Ovary (tissue), 9 donors: ENCODE data around the gene SOX18. TPM values are rescaled to one million over a fixed set of nuclear protein-coding genes. Genes with fewer than 3 reads are reported as not detected.

Experiments
- DNase-seq, 5 donors: peaks; one replicate each; pipeline ENCODE4 v3.0.0-alpha.2; 2019 to 2020
- H3K27ac ChIP-seq, 2 donors: fragments of 200-600 bp; one replicate each; pipeline versions ENCODE4 v1.5.1 to v1.8.0; 2019 to 2022
- H3K27me3 ChIP-seq: fragments of 200-600 bp; one replicate; pipeline ENCODE4 v1.8.0; 2022
- H3K36me3 ChIP-seq: fragments of 200-600 bp; sonication (generic); one replicate; pipeline ENCODE4 v1.5.1; 2019
- H3K4me1 ChIP-seq: one replicate; pipeline ENCODE4 v1.8.1; 2013; ENCODE audit warnings: mild to moderate bottlenecking, moderate library complexity; ENCODE audit not compliant: insufficient read depth
- H3K4me3 ChIP-seq: fragments of 200-600 bp; sonication (generic); one replicate; pipeline ENCODE4 v1.5.1; 2017
- H3K9me3 ChIP-seq, 2 donors: fragments of 200-600 bp in 1 of 2; sonication (generic) in 1 of 2; one replicate each; pipeline versions ENCODE4 v1.5.1 to v1.8.1; 2013 to 2019; ENCODE audit warnings: mild to moderate bottlenecking in 1 of 2, moderate library complexity in 1 of 2
- CTCF ChIP-seq, 3 donors: fragments of 450-650 bp in 2 of 3; fragments of 200-600 bp in 1 of 3; IDR thresholded peaks; one replicate each; pipeline versions ENCODE4 v1.5.1 to v1.8.0; 2016 to 2022; ENCODE audit warnings: antibody characterized with exemption in 3 of 3, mild to moderate bottlenecking in 1 of 3
- EP300 ChIP-seq: sonication (generic); formaldehyde crosslinking; IDR thresholded peaks from one replicate; pipeline ENCODE4 v1.6.1; 2017; ENCODE audit warnings: antibody characterized with exemption
- POLR2A ChIP-seq: fragments of 450-650 bp; IDR thresholded peaks from one replicate; pipeline ENCODE4 v1.6.1; 2017; ENCODE audit warnings: antibody characterized with exemption, mild to moderate bottlenecking, moderate library complexity
- WGBS, 3 donors: extraction: QIAGEN DNeasy Blood & Tissue Kit in 1 of 3; methylation state at CpG; one replicate each; pipeline versions ENCODE4 v1.1.5 to v1.1.7; 2013 to 2017; 5-methylcytosine and 5-hydroxymethylcytosine counted together
- intact Hi-C, 4 donors: fragments of 100-400 bp; cut with DNase I; formaldehyde crosslinking; loops; one replicate each; pipeline versions ENCODE4 v1.11.0 to v1.15.1; 2022 to 2023
- polyA plus RNA-seq, 2 donors: library from polyadenylated mRNA; stranded (reverse); fragments of 200-250 nt in 1 of 2; fragments of 350-450 nt in 1 of 2; fragmentation: Illumina TruSeq in 1 of 2; extraction: RNeasy Lipid Tissue Mini Kit (QIAGEN cat#74804) in 1 of 2; gene quantifications; one replicate each; pipeline ENCODE4 v1.2.3, GENCODE V29; 2013 to 2014
- total RNA-seq, 7 donors: library from RNA; depleted of rRNA in 2 of 7; stranded (reverse); fragments of >200 nt in 2 of 7; fragmentation: NEBNext Ultra II Directional in 3 of 7; extraction: Animal tissue kit (Norgen Biotek cat#: 25700) in 3 of 7; gene quantifications; one replicate each; pipeline versions ENCODE4 v1.1.0 to v1.2.4, GENCODE V29; 2016 to 2023
- donor health status: DM: no; HTN: no; CAD: no; lungs with moderate emphysema.
- donor health status: DM: no; HTN: no; CAD: no.
- donor health status: Bipolar disorder and iron deficiency.
- donor health status: DM: yes; HTN: yes; CAD: no.
- donor health status: DM: no; HTN: no; CAD: no.
- donor health status: DM: yes; HTN: yes; CAD: no.

SOX18 gene
- total and polyA plus RNA-seq, 9 donors, result 2.0 to 63.8 (median 12.8) TPM

- WGBS, 3 donors, result 91 to 94% (median 93%) methylated on average over 29 to 38 of the region's 38 CpGs
- no peak for DNase-seq
- H3K9me3 ChIP-seq, result no peaks in the 10 kb centered on the region
- no peaks in the 10 kb centered on the region for H3K27me3 ChIP-seq
- intact Hi-C loops, result loop anchor here in 1 of 4 donors (10.0 kb wide), 1 partner anchor 85 kb away; no protein-coding TSS in a partner anchor
- H3K27ac ChIP-seq, result no peak overlapping the region
- TF ChIP-seq EP300 (no peak), POLR2A (no peak), CTCF (IDR thresholded peaks at IDR 0.05) (no peak)
- no peak overlapping the region for H3K4me3 ChIP-seq
- no peaks in the 10 kb centered on the region for H3K36me3 ChIP-seq
- peaks cover 3% of the 10 kb centered on the region for H3K4me1 ChIP-seq
Observed at GRCh38 chr20:64029293-64030117, 19.9 kb downstream of the SOX18 start.

GRCh38 chr20:64027981-64028685 is 21.3 kb downstream of the SOX18 start:
- WGBS, 3 donors, result 85 to 91% (median 87%) methylated on average over 24 of the region's 24 CpGs
- H3K4me1 ChIP-seq, result no peaks in the 10 kb centered on the region
- H3K4me3 ChIP-seq, result no peak overlapping the region
- H3K36me3 ChIP-seq, result no peaks in the 10 kb centered on the region
- no peak overlapping the region for H3K27ac ChIP-seq
- H3K27me3 ChIP-seq, result no peaks in the 10 kb centered on the region
- DNase-seq, result no peak
- no peak for TF ChIP-seq EP300
- no peak for TF ChIP-seq CTCF (IDR thresholded peaks at IDR 0.05)
- TF ChIP-seq POLR2A, result no peak
- H3K9me3 ChIP-seq, result no peaks in the 10 kb centered on the region
- intact Hi-C loops, result no loop called here

GRCh38 chr20:64025826-64026412 is 23.5 kb downstream of the SOX18 start:
- Histone ChIP-seq H3K4me3 (no peak overlapping the region), H3K27ac (no peak overlapping the region), H3K9me3 (no peaks in the 10 kb centered on the region), H3K36me3 (no peaks in the 10 kb centered on the region), H3K27me3 (no peaks in the 10 kb centered on the region), H3K4me1 (no peaks in the 10 kb centered on the region)
- TF ChIP-seq POLR2A (no peak), CTCF (IDR thresholded peaks at IDR 0.05) (no peak), EP300 (no peak)
- intact Hi-C loops, result no loop called here
- 92 to 93% (median 92%) methylated on average over 29 of the region's 29 CpGs for WGBS, 3 donors
- DNase-seq, result no peak

GRCh38 chr20:64025101-64025825 is 24.2 kb downstream of the SOX18 start:
- no peak for TF ChIP-seq EP300
- no peak for TF ChIP-seq POLR2A
- TF ChIP-seq CTCF (IDR thresholded peaks at IDR 0.05), result no peak
- no peak for DNase-seq
- Histone ChIP-seq H3K27me3 (no peaks in the 10 kb centered on the region), H3K9me3 (no peaks in the 10 kb centered on the region), H3K4me1 (no peaks in the 10 kb centered on the region), H3K36me3 (no peaks in the 10 kb centered on the region), H3K4me3 (no peak overlapping the region), H3K27ac (no peak overlapping the region)
- WGBS, 3 donors, result 94 to 96% (median 95%) methylated on average over 18 of the region's 18 CpGs
- intact Hi-C loops, result no loop called here
